ENCODE results near the gene CDCA3. TPM values are rescaled to one million over a fixed set of nuclear protein-coding genes. Genes with fewer than 3 reads are reported as not detected.

CDCA3 gene
- total and polyA plus RNA-seq, 2 of the 13 experiments (the other 11 are each of a cell fraction or from before 2014, with no cell fraction given): 32.7 to 56.5 TPM

- TF ChIP-seq TFE3 (CRISPR knock-in tag; IDR thresholded peaks at IDR 0.05) (peak; percentile 51; the same call in 1 of the 2 replicates), PHF20 (CRISPR knock-in tag; IDR thresholded peaks at IDR 0.05) (peak; percentile 40; the same call in 1 of the 2 replicates), ZNF839 (CRISPR knock-in tag; IDR thresholded peaks at IDR 0.05; ENCODE audit: borderline replicate concordance) (no peak), KIAA2018 (CRISPR knock-in tag; IDR thresholded peaks at IDR 0.05; ENCODE audit: borderline replicate concordance) (no peak), MLXIP (CRISPR knock-in tag; IDR thresholded peaks at IDR 0.05; ENCODE audit: borderline replicate concordance) (peak; percentile 41; the same call in 1 of the 2 replicates), DBP (CRISPR knock-in tag; IDR thresholded peaks at IDR 0.05; ENCODE audit: not compliant biosample characterization) (peak; percentile 77), U2AF1 (optimal IDR thresholded peaks at IDR 0.05; ENCODE audit: low read depth, low read length) (peak; percentile 70), ZBTB25 (CRISPR knock-in tag; IDR thresholded peaks at IDR 0.05) (no peak), POLR2AphosphoS5 (IDR thresholded peaks at IDR 0.05; ENCODE audit: low read depth, low read length) (peak; percentile 16), ZEB1 (IDR thresholded peaks at IDR 0.05; ENCODE audit: insufficient replicate concordance, low read depth) (no peak)
Observed at GRCh38 chr12:6872073-6873048, 21.3 kb upstream of the CDCA3 start (continued).

Measured in HepG2 (cell line).